Astrocyte (in vitro differentiated cells and primary cell): ENCODE results near the gene LZTR1.

Experiments
- CTCF ChIP-seq: IDR thresholded peaks from 2 replicates; pipeline ENCODE4 v1.5.1; 2011; ENCODE audit warnings: low read depth, mild to moderate bottlenecking, inconsistent platforms, low read length, moderate library complexity; ENCODE audit not compliant: insufficient read depth
- EZH2 ChIP-seq: IDR thresholded peaks from 2 replicates; pipeline ENCODE4 v1.6.1; 2012; ENCODE audit warnings: mild to moderate bottlenecking, low read length, inconsistent platforms; ENCODE audit not compliant: insufficient read depth

- TF ChIP-seq CTCF = no peak
- no peak for TF ChIP-seq EZH2
These were observed 16.6 kb downstream of the LZTR1 start for GRCh38 chr22:20998411-20999336.
